Loucy (cell line): Measurements from ENCODE around the gene DLGAP1.

Source experiments
- H2AFZ ChIP-seq: fragments of 200-600 bp; sonication (generic); 2 replicates; pipeline ENCODE4 v1.6.0; 2016; ENCODE audit warnings: antibody characterized with exemption, mild to moderate bottlenecking, low read length, moderate library complexity
- H3F3A ChIP-seq: fragments of 200-600 bp; 2 replicates; pipeline ENCODE4 v1.6.0; 2016; ENCODE audit warnings: antibody characterized with exemption, low read depth, mild to moderate bottlenecking
- H3K27me3 ChIP-seq: fragments of 200-600 bp; sonication (generic); 2 replicates; pipeline ENCODE4 v1.6.1; 2014; ENCODE audit warnings: low read length, mild to moderate bottlenecking; ENCODE audit not compliant: insufficient read depth, poor library complexity, severe bottlenecking
- H3K36me3 ChIP-seq: fragments of 200-600 bp; sonication (generic); 2 replicates; pipeline ENCODE4 v1.6.1; 2016; ENCODE audit warnings: low read length; ENCODE audit not compliant: insufficient read depth
- H3K4me1 ChIP-seq: fragments of 200-600 bp; sonication (generic); 2 replicates; pipeline ENCODE4 v1.5.1; 2014; ENCODE audit warnings: low read length, mild to moderate bottlenecking; ENCODE audit not compliant: insufficient read depth, poor library complexity, severe bottlenecking
- H3K4me2 ChIP-seq: fragments of 200-600 bp; sonication (generic); 2 replicates; pipeline ENCODE4 v1.6.0; 2014; ENCODE audit warnings: antibody characterized with exemption, low read length, low read depth, mild to moderate bottlenecking; ENCODE audit not compliant: poor library complexity, severe bottlenecking
- H3K4me3 ChIP-seq: fragments of 200-600 bp; sonication (generic); 2 replicates; pipeline ENCODE4 v1.5.1; 2014; ENCODE audit warnings: low read length, mild to moderate bottlenecking, mixed read lengths; ENCODE audit not compliant: poor library complexity, severe bottlenecking
- H3K79me2 ChIP-seq: fragments of 200-600 bp; sonication (generic); 2 replicates; pipeline ENCODE4 v1.6.1; 2014; ENCODE audit warnings: low read length; ENCODE audit not compliant: insufficient read depth
- H3K9ac ChIP-seq: fragments of 200-600 bp; sonication (generic); 2 replicates; pipeline ENCODE4 v1.6.0; 2014; ENCODE audit warnings: mild to moderate bottlenecking, low read depth, low read length, moderate library complexity; ENCODE audit not compliant: poor library complexity, severe bottlenecking
- H3K9me2 ChIP-seq: fragments of 200-600 bp; sonication (generic); replicated peaks from 2 replicates; pipeline ENCODE4 v1.6.1; 2016; ENCODE audit warnings: low read depth, low read length, mixed read lengths
- H3K9me3 ChIP-seq: fragments of 200-600 bp; sonication (generic); 2 replicates; pipeline ENCODE4 v1.6.1; 2014; ENCODE audit warnings: mild to moderate bottlenecking, antibody characterized with exemption, low read length, low read depth; ENCODE audit not compliant: insufficient read depth
- H4K20me1 ChIP-seq: fragments of 200-600 bp; sonication (generic); 2 replicates; pipeline ENCODE4 v1.6.0; 2014; ENCODE audit warnings: antibody characterized with exemption, low read length, mild to moderate bottlenecking; ENCODE audit not compliant: insufficient read depth, poor library complexity, severe bottlenecking
- CTCF ChIP-seq: fragments of 200-600 bp; sonication (generic); conservative IDR thresholded peaks from 2 replicates; pipeline ENCODE4 v1.5.1; 2014; ENCODE audit warnings: mild to moderate bottlenecking, antibody characterized with exemption, low read length
- EZH2phosphoT487 ChIP-seq: fragments of 200-600 bp; IDR thresholded peaks from 2 replicates; pipeline ENCODE4 v1.6.1; 2018; ENCODE audit warnings: antibody characterized with exemption, mild to moderate bottlenecking, moderate library complexity, borderline replicate concordance

The DLGAP1 gene

GRCh38 chr18:3675446-3675845 is 779.7 kb downstream of the DLGAP1 start:
- H2AFZ ChIP-seq: no peak overlapping the region

GRCh38 chr18:3671176-3671575 is 783.9 kb downstream of the DLGAP1 start:
- H3K9me2 ChIP-seq: no peaks in the 10 kb centered on the region
- no peaks in the 10 kb centered on the region for H3F3A ChIP-seq
- no peaks in the 10 kb centered on the region for H4K20me1 ChIP-seq
- no peaks in the 10 kb centered on the region for H3K36me3 ChIP-seq
- no peaks in the 10 kb centered on the region for H3K4me1 ChIP-seq
- no peak overlapping the region for H3K4me2 ChIP-seq
- H3K9ac ChIP-seq: no peak overlapping the region
- no peak overlapping the region for H2AFZ ChIP-seq
- H3K79me2 ChIP-seq: no peaks in the 10 kb centered on the region
- no peaks in the 10 kb centered on the region for H3K27me3 ChIP-seq
- H3K4me3 ChIP-seq: no peak overlapping the region
- no peaks in the 10 kb centered on the region for H3K9me3 ChIP-seq
- no peak for TF ChIP-seq EZH2phosphoT487
- TF ChIP-seq CTCF: no peak

More at GRCh38 chr18:3675446-3675845, 779.7 kb downstream of the DLGAP1 start:
- Histone ChIP-seq H3K36me3 (no peaks in the 10 kb centered on the region), H3K27me3 (no peaks in the 10 kb centered on the region), H3K9ac (no peak overlapping the region), H3K4me1 (no peaks in the 10 kb centered on the region), H3K9me3 (no peaks in the 10 kb centered on the region), H3K4me3 (no peak overlapping the region), H3K9me2 (no peaks in the 10 kb centered on the region), H3K4me2 (no peak overlapping the region), H3K79me2 (no peaks in the 10 kb centered on the region), H3F3A (no peaks in the 10 kb centered on the region), H4K20me1 (no peaks in the 10 kb centered on the region)
- TF ChIP-seq CTCF (no peak), EZH2phosphoT487 (no peak)

- Histone ChIP-seq H2AFZ (no peak overlapping the region), H3K4me3 (no peak overlapping the region), H3K4me1 (peaks cover 3% of the 10 kb centered on the region), H3K9ac (no peak overlapping the region), H3K27me3 (no peaks in the 10 kb centered on the region), H3F3A (no peaks in the 10 kb centered on the region), H3K36me3 (no peaks in the 10 kb centered on the region), H3K9me3 (no peaks in the 10 kb centered on the region), H3K79me2 (no peaks in the 10 kb centered on the region), H4K20me1 (no peaks in the 10 kb centered on the region), H3K4me2 (no peak overlapping the region), H3K9me2 (no peaks in the 10 kb centered on the region)
- no peak for TF ChIP-seq EZH2phosphoT487
- TF ChIP-seq CTCF: no peak
Measured at GRCh38 chr18:3669376-3669775, 785.7 kb downstream of the DLGAP1 start.
